GM19467 (cell line): ENCODE data around the gene SPACDR.
A peak's percentile ranks its signal among the peaks of the same experiment; 100 is the strongest.

Source experiments
- ATAC-seq: cut with Tn5 transposase; IDR thresholded peaks from one replicate; pipeline ENCODE4 v1.9.1; 2021; ENCODE audit warnings: mild to moderate bottlenecking, moderate library complexity; ENCODE audit not compliant: unreplicated experiment

SPACDR gene

DNA sequence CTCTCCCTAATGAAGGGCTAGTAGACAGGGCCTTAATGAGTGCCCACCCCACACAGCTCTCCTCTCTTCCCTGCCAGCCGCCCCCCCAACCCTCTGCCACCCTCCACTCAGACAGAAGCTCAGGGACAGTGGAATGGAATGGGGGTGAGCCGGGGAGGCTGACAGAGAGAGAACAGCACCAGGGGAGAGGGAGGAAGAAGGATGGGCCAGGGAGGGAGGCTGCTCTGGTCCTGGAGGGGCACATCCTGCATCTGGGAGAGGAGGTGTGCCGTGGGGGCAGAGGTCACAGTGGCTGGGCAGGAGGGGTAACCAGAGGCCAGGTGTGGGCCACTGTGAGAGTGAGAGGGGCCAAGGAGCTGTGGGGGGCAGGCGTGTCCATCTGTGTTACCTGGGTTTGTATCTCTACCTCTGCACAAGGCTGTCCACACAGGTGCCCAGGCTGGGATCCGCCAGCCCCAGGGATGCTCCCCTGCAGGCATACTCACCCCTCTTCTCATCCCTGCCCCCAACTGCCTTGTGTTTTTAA, 22.1 kb upstream of the SPACDR start:
- no peak for ATAC-seq

GRCh38 chr7:100485471-100485876, 21.4 kb upstream of the SPACDR start:
- ATAC-seq: no peak

DNA sequence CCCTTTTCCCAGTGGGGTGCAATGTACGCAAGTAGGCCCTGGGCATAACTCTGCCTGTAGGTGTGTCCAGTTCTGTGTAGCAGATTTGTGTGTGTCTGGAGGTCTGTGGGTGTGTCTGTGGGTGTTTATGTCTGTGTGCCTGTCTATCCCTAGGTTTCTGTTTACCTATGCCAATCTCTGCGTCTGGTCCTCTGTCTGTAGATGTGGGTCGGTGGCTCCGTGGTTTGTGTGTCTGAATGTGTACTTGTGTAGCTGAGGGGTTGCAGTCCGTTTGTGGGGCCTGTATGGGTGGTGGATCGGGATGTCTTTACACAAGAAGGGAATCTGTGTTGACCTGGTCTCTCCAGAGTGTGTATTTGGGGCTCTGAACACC, 20.6 kb upstream of the SPACDR start:
- no peak for ATAC-seq

DNA sequence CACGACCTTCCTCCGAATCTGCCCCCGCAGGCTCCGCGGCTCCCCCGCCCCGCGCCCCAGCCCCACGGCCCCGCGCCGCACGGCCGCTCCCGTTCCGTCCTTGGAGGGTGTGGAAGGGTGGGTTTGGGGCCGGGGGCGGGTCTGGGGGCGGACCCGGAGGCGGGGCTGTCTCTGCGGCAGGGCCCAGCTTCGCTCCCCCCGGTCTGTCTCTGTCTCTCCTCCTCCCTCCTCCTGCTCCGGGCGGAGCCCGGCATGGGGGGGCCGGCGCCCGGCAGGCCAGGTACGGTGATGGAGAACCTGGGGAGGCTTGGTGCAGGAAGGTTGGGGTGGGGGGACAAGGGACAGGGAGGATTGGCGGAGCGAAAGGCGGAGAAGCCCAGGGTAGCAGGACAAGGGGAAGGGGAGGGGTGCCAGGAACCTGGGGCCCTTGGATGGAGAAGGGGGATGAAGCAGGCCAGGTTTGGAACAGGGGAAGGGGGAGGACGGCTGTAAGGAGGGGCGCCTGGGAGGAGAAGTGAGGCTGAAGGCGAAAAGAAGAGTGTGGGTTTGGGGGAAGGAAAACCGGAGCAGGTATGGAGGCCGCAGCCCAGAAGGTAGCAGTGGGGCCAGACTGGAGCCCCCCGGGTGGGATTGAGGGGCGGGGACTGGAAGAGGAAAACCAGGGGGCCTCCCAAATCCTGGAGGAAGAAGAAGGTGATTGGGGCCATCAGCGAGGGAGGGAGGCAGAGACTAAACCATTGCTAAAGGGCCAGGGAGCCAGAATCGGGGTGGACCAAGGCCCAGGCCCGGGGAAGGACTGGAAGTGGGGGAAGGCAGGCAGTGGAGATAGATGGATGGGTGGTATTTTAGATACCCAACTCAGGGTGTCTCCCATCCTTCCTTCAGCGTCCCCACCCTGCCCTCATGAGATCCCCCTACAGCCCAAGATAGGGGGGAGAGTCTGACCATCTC, 19.9 kb upstream of the SPACDR start, which contains the start of gene NYAP1:
TSS of gene NYAP1 (plus strand) at position 206 of the 951 bp plus-strand sequence. CDS start 1,385 bp downstream, outside the sequence.
- peak; percentile 8 for ATAC-seq

DNA sequence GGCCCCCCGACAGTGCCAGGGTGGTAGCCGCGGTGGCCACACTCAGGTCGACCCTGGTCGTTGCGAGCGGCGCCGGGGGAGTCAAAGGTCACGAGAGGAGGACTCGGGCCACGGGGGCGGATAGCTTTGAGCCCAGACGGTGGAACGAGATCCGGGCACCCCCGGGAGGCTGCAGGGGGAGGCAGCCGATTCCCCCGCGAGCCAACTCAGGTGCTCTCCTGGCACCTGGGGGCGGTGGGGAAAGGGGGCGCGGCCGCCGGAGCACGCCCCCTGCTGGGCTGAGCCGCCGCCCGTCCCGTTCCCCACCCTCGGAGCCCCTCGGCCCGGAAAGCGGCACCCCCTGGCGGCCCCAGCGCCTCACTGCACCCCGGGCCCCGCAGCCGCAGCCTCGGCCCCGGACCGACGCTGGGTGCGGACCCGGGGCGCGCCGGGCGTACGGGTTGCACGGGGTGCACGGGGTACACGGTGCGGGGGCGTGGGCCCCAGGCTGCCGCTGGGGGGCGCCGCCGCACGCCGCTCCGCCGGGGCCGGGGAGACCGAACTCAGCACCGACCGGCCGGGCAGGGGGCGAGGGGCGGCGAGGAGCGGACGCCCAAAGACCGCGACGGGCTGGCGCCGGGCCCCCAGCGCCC, 19.1 kb upstream of the SPACDR start:
- ATAC-seq: peak; percentile 44

DNA sequence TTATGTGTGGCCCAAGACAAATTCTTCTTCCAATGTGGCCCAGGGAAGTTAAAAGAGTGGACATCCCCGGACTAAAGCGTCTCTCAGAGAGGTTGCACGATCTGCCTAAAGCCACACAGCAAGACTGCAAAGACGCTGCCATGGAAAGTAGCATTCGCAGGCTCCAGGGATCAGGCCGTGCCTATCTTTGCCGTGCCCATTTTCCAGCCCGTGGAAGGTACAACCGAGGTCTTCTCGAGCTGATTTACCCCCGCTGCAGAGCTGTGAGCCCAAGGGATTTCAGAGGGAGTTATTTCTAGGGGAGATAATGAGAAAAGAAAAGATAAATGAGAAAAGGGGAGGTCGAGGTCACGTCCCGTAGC, 18.6 kb upstream of the SPACDR start:
- ATAC-seq: no peak

- ATAC-seq: no peak
Measured at GRCh38 chr7:100481466-100481865, 17.4 kb upstream of the SPACDR start.

GRCh38 chr7:100478958-100479660, 15.0 kb upstream of the SPACDR start, which contains the start of gene TSC22D4:
Gene TSC22D4 (minus strand): TSS chr7:100479214. CDS start chr7:100478038, 1,176 bp downstream.
- ATAC-seq: peak; percentile 46

GRCh38 chr7:100477871-100478267, 13.8 kb upstream of the SPACDR start:
- ATAC-seq: no peak

DNA sequence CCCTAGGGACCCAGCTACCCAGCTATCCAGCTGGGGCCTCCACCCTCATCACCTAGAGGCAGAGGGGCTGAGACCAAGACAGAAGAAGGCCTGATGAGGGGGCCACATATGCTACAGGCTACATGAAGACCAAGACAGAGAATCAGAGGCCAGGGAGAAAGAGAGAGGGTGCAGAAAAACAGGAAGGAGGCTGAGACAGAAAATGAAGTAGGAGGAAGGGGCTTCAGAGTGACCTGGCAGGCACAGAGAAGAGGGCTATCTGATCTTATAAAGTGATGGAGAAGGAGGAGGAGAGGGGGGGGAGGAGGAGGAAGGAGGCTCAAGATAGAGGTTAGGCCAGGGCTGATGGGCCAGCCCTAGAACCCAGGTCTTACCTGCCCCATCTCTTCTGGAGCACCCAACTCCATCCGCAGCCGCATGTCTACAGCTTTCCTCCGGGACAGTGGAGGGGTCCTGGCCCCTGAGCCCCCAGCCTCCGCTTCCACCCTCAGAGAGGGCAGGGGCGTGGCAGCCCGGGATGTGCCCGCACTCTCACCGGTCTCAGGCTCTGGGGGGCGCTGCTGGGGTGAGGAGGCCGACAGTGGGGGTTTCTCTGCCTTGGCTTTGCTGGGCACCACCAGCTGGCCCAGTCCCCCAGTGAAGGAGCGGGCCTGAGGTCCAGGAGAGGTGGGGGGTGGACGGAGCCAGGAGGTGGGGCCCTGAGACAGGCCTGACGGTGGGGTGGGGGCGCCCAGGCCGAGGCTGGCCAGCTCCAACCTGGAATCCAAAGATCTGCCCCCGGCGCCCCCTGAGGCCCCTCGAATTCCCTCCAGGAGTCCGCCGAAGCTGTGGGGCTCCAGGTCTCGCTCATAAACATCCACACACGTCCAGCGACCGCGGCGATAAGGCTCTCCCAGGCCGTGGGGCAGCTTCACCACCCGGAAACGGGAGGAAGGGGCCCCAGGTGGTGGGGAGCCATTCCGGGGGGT, 13.1 kb upstream of the SPACDR start:
- no peak for ATAC-seq

DNA sequence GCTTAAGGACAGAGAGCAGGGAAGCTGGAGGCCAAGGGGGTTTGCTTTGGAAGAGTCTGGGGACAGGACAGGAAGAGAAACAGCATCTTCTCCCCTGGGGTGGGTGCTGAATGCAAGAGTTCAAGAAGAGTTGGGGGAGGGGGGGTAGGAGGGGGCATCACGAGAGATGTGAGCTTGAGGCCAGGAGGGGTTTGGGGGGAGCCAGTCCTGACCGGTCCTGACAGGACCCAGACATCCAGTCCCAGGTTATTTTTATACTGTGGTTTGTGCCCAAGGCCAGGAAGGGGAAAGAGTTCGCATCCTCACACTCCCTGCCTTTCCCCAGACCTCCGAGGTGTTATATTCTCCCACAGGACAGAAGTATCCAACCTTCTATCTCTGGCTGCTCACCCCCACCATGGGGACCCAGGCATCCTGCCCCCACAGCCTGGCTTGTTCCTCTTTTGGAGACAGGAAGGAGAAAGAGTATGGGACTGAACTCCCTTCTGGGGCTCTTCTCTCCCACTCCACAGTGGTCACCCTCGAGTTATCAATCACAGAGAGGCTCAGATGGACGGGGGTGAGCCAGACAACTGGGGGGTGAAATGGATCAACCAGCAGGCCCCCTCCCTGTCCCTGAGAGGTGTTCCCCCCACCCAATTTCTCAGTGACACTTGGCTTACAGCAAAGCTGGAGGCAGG, 12.2 kb upstream of the SPACDR start:
- ATAC-seq: no peak

DNA sequence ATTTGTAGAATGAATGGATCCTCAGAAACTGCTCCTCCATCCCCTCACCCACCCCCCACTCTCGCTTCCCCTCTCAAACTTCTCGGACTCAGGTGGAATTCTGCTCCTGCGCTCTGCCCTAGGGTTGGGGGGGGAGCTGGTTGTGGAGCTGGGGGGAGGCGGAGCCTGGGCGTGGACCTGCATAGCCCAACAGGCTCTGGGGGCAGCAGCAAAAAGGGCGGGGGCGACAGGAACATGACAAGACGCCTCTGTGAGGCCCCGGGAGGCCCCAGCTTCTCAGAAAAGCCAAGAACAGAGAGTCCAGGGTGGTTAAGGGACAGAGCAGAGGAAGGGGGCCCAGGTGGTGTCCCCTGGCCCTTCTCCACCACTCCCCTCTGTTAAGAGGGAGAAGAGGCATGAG, 11.5 kb upstream of the SPACDR start:
- no peak for ATAC-seq

GRCh38 chr7:100472854-100473499, 8.9 kb upstream of the SPACDR start:
- no peak for ATAC-seq

GRCh38 chr7:100472121-100472851, 8.2 kb upstream of the SPACDR start:
- no peak for ATAC-seq

- no peak for ATAC-seq
Measured at GRCh38 chr7:100471021-100471420, 7.0 kb upstream of the SPACDR start.

GRCh38 chr7:100469227-100470044, 5.4 kb upstream of the SPACDR start:
- ATAC-seq: no peak

DNA sequence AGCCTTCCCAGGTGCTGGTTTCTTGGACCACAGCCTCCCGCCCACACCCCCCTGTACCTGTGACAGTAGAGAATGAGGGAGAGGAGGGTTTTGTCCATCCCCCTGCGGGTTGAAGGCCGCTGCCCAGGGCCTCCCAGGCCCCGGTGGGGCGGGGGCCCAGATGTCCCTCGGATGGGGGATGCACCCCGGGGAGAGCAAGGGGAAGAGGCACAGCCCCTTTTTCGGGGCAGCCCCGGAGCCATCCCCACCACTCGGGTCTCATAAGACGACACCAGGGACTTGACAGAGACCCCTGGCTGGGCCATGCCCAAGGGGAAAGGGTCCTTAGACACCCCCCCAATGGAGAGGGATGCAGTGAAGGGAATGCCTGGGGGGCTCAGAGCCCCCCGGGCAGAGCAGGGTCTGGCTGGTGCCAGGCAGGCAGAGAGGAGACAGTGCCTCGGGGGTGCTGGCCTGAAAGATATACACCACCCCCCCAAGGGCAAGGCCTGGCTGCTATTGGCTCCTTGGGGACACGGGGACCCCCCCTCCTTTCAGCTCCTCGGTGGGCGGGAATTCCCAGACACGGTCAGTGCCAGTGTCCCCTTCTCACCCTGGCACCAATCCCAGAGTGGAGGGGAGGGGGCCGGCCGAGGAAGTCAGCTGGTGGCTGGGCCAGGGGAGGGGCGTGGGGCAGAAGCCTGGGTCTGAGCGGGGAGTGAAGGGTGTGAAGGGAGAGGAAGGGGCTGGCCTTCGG, 3.7 kb upstream of the SPACDR start:
- ATAC-seq: no peak
